WERI-Rb-1 (cell line): ENCODE results near the gene EVA1A.

Experiments
- DNase-seq: peaks from one replicate; pipeline ENCODE4 v3.0.0-alpha.2; 2020
- H3K27ac ChIP-seq: fragments of 250-450 bp; sonication (Bioruptor Pico); 2 replicates; pipeline ENCODE4 v1.5.1; 2020; ENCODE audit warnings: mild to moderate bottlenecking, moderate library complexity
- H3K27me3 ChIP-seq: fragments of 250-450 bp; sonication (Bioruptor Pico); 2 replicates; pipeline ENCODE4 v1.5.1; 2021; ENCODE audit warnings: mild to moderate bottlenecking, low read depth, moderate library complexity; ENCODE audit not compliant: insufficient read depth, severe bottlenecking
- H3K36me3 ChIP-seq: fragments of 250-450 bp; sonication (Bioruptor Pico); 2 replicates; pipeline ENCODE4 v1.5.1; 2020; ENCODE audit warnings: mild to moderate bottlenecking, moderate library complexity
- H3K4me3 ChIP-seq: 2 replicates; pipeline ENCODE4 v1.5.1; 2011; ENCODE audit warnings: low read depth, mild to moderate bottlenecking, control low read depth, low read length
- H3K9me3 ChIP-seq: fragments of 250-450 bp; sonication (Bioruptor Pico); 2 replicates; pipeline ENCODE4 v1.5.1; 2021; ENCODE audit warnings: mild to moderate bottlenecking, moderate library complexity; ENCODE audit not compliant: severe bottlenecking
- CTCF ChIP-seq: IDR thresholded peaks from 2 replicates; pipeline ENCODE4 v1.5.1; 2011; ENCODE audit warnings: low read depth, mild to moderate bottlenecking, control low read depth, inconsistent platforms, low read length

EVA1A gene

GRCh38 chr2:75607400-75607798 is 46.7 kb upstream of the EVA1A start:
- no peak for DNase-seq
- no peak overlapping the region for H3K27ac ChIP-seq
- TF ChIP-seq CTCF: no peak

GRCh38 chr2:75606761-75607399 is 46.1 kb upstream of the EVA1A start:
- no peak for DNase-seq
- peaks cover 79% of the 10 kb centered on the region for H3K27me3 ChIP-seq
- H3K27ac ChIP-seq: no peak overlapping the region
- no peak overlapping the region for H3K4me3 ChIP-seq
- TF ChIP-seq CTCF: no peak
- no peaks in the 10 kb centered on the region for H3K36me3 ChIP-seq
- no peaks in the 10 kb centered on the region for H3K9me3 ChIP-seq

More at GRCh38 chr2:75607400-75607798, 46.7 kb upstream of the EVA1A start:
- no peaks in the 10 kb centered on the region for H3K9me3 ChIP-seq
- peaks cover 79% of the 10 kb centered on the region for H3K27me3 ChIP-seq
- no peak overlapping the region for H3K4me3 ChIP-seq
- no peaks in the 10 kb centered on the region for H3K36me3 ChIP-seq

- Histone ChIP-seq H3K4me3 (no peak overlapping the region), H3K27ac (no peak overlapping the region), H3K27me3 (peaks cover 83% of the 10 kb centered on the region), H3K9me3 (no peaks in the 10 kb centered on the region), H3K36me3 (no peaks in the 10 kb centered on the region)
- no peak for DNase-seq
- no peak for TF ChIP-seq CTCF
Observed at GRCh38 chr2:75605770-75606529, 45.2 kb upstream of the EVA1A start.

GRCh38 chr2:75604484-75604883 is 43.7 kb upstream of the EVA1A start:
- no peaks in the 10 kb centered on the region for H3K36me3 ChIP-seq
- H3K27me3 ChIP-seq: peaks cover 74% of the 10 kb centered on the region
- H3K27ac ChIP-seq: no peak overlapping the region
- H3K9me3 ChIP-seq: no peaks in the 10 kb centered on the region
- no peak for TF ChIP-seq CTCF
- H3K4me3 ChIP-seq: no peak overlapping the region
- no peak for DNase-seq

GRCh38 chr2:75603477-75603876 is 42.7 kb upstream of the EVA1A start:
- Histone ChIP-seq H3K36me3 (no peaks in the 10 kb centered on the region), H3K27me3 (peaks cover 64% of the 10 kb centered on the region), H3K4me3 (no peak overlapping the region), H3K9me3 (no peaks in the 10 kb centered on the region), H3K27ac (no peak overlapping the region)
- DNase-seq: no peak
- no peak for TF ChIP-seq CTCF
